ENCODE results near the gene RMI1. TPM values are rescaled to one million over a fixed set of nuclear protein-coding genes. Genes with fewer than 3 reads are reported as not detected.

RMI1 gene
- total and polyA plus RNA-seq, 2 of the 8 experiments (the other 6 are each of a cell fraction or from before 2014, with no cell fraction given), result 3.0 to 34.1 TPM

GRCh38 chr9:83980395-83981125 lies at the start of gene RMI1 (continued):
- peak; percentile 93 for TF ChIP-seq YY1 (IDR thresholded peaks at IDR 0.05; ENCODE audit: low read depth, low read length)
- no peak for TF ChIP-seq CHD1 (IDR thresholded peaks at IDR 0.05; ENCODE audit: low read depth, low read length)
- no peak for TF ChIP-seq BACH1 (IDR thresholded peaks at IDR 0.05; ENCODE audit: low read length)
- peak; percentile 81; the same call in 1 of the 2 replicates for TF ChIP-seq SP4 (IDR thresholded peaks at IDR 0.05; ENCODE audit: low read length)
- TF ChIP-seq MAFK (IDR thresholded peaks at IDR 0.05; ENCODE audit: low read depth, low read length), result no peak
- no peak for TF ChIP-seq ZNF274 (IDR thresholded peaks at IDR 0.05; ENCODE audit: borderline replicate concordance, extremely low read depth, low read length)
- no peak for TF ChIP-seq FOSL1 (IDR thresholded peaks at IDR 0.05; ENCODE audit: insufficient read depth, low read depth, low read length)
- no peak for TF ChIP-seq CTCF (IDR thresholded peaks at IDR 0.05; ENCODE audit: control extremely low read depth in 1 of 3, insufficient read depth in 1 of 3, low read depth in 1 of 3, low read length in 3 of 3)
- no peak for TF ChIP-seq SP1 (IDR thresholded peaks at IDR 0.05; ENCODE audit: low read depth, low read length)
- peak; percentile 85; the same call in 1 of the 2 replicates for TF ChIP-seq E2F6 (IDR thresholded peaks at IDR 0.05)
- peak; percentile 98 for TF ChIP-seq TAF1 (IDR thresholded peaks at IDR 0.05; ENCODE audit: low read depth, low read length)
- TF ChIP-seq ATF3 (IDR thresholded peaks at IDR 0.05; ENCODE audit: insufficient read depth, low read depth, low read length), result no peak
- no peak for TF ChIP-seq POU5F1 (IDR thresholded peaks at IDR 0.05; ENCODE audit: low read depth, low read length)
- no peak for TF ChIP-seq RXRA (IDR thresholded peaks at IDR 0.05; ENCODE audit: insufficient read depth, low read depth, low read length)
- no peak for TF ChIP-seq BCL11A (IDR thresholded peaks at IDR 0.05; ENCODE audit: low read depth in 2 of 2, low read length in 2 of 2)
- no peak for TF ChIP-seq HDAC6 (IDR thresholded peaks at IDR 0.05; ENCODE audit: low read depth, low read length)
- TF ChIP-seq SUZ12 (IDR thresholded peaks at IDR 0.05; ENCODE audit: low read length), result no peak
- TF ChIP-seq CEBPB (IDR thresholded peaks at IDR 0.05; ENCODE audit: low read depth, low read length), result no peak
- TF ChIP-seq JUND (IDR thresholded peaks at IDR 0.05; ENCODE audit: low read length), result peak; percentile 21; the same call in 1 of the 2 replicates
- TF ChIP-seq SP2 (IDR thresholded peaks at IDR 0.05; ENCODE audit: low read length), result no peak
- no peak for TF ChIP-seq SIRT6 (IDR thresholded peaks at IDR 0.05; ENCODE audit: low read length)
